ENCODE measurements around the gene FAM20A.

Gene FAM20A

GRCh38 chr17:68616334-68616733 is 15.2 kb upstream of the FAM20A start:
- CTCF ChIA-PET = interaction anchor here (0.5 to 1.4 kb wide), 3 partner anchors 10 to 899 kb away, joined by 3 read pairs; no protein-coding TSS in a partner anchor
- no peak for TF ChIP-seq ZNF548 (tag by site-specific recombination; IDR thresholded peaks at IDR 0.05)
- no peaks in the 10 kb centered on the region for H3K4me1 ChIP-seq (ENCODE audit: control insufficient read depth, insufficient read depth, low read length)

GRCh38 chr17:68614718-68615117 is 13.6 kb upstream of the FAM20A start:
- Histone ChIP-seq H3K9me3 (ENCODE audit: control insufficient read depth, insufficient read depth, low read depth, low read length) (no peaks in the 10 kb centered on the region; the same call in none of the 2 replicates), H3K27ac (ENCODE audit: extremely low read depth, low read depth, low read length) (no peak overlapping the region), H3K36me3 (ENCODE audit: control insufficient read depth in 2 of 2, insufficient read depth in 1 of 2, low read length in 2 of 2) (no peaks in the 10 kb centered on the region), H3K4me1 (ENCODE audit: control insufficient read depth, insufficient read depth, low read length) (no peaks in the 10 kb centered on the region), H3K4me3 (ENCODE audit: low read depth, low read length) (no peak overlapping the region)
- POLR2A ChIA-PET = interaction anchor here (0.7 kb wide), 1 partner anchor 81 kb away, joined by 4 read pairs; no protein-coding TSS in a partner anchor
- TF ChIP-seq ZNF292 (tag by site-specific recombination; IDR thresholded peaks at IDR 0.05; ENCODE audit: borderline replicate concordance, low read depth) = no peak
- no peak for TF ChIP-seq PRDM6 (tag by site-specific recombination; IDR thresholded peaks at IDR 0.05)
- TF ChIP-seq ZNF768 (tag by site-specific recombination; IDR thresholded peaks at IDR 0.05) = no peak
- no peak for TF ChIP-seq ZBTB20 (tag by site-specific recombination; IDR thresholded peaks at IDR 0.05)
- no peak for TF ChIP-seq ZBTB7A (tag by site-specific recombination; IDR thresholded peaks at IDR 0.05; ENCODE audit: low read depth)
- TF ChIP-seq ZNF580 (tag by site-specific recombination; IDR thresholded peaks at IDR 0.05) = no peak
- no peak for TF ChIP-seq ZFP41 (tag by site-specific recombination; IDR thresholded peaks at IDR 0.05; ENCODE audit: borderline replicate concordance)
- no peak for TF ChIP-seq ZSCAN4 (tag by site-specific recombination; IDR thresholded peaks at IDR 0.05)
- TF ChIP-seq ZNF776 (tag by site-specific recombination; IDR thresholded peaks at IDR 0.05; ENCODE audit: borderline replicate concordance) = no peak
- TF ChIP-seq KLF7 (tag by site-specific recombination; IDR thresholded peaks at IDR 0.05; ENCODE audit: borderline replicate concordance) = no peak
- TF ChIP-seq ZNF843 (tag by site-specific recombination; IDR thresholded peaks at IDR 0.05) = no peak
- no peak for TF ChIP-seq ZNF174 (tag by site-specific recombination; IDR thresholded peaks at IDR 0.05)
- TF ChIP-seq ZNF248 (tag by site-specific recombination; IDR thresholded peaks at IDR 0.05) = no peak
- TF ChIP-seq ELK4 (IDR thresholded peaks at IDR 0.05; ENCODE audit: borderline replicate concordance, low read depth, low read length) = no peak
- CTCF ChIA-PET = interaction anchor here (0.6 to 2.5 kb wide), 30 partner anchors 8 to 713 kb away, joined by 3 to 23 read pairs (median 4); partner anchors contain the start of gene FAM20A

More at GRCh38 chr17:68616334-68616733, 15.2 kb upstream of the FAM20A start:
- POLR2A ChIA-PET = no interaction called here
- Histone ChIP-seq H3K9me3 (ENCODE audit: control insufficient read depth, insufficient read depth, low read depth, low read length) (no peaks in the 10 kb centered on the region), H3K36me3 (ENCODE audit: control insufficient read depth in 2 of 2, insufficient read depth in 1 of 2, low read length in 2 of 2) (no peaks in the 10 kb centered on the region), H3K27ac (ENCODE audit: extremely low read depth, low read depth, low read length) (no peak overlapping the region), H3K4me3 (ENCODE audit: low read depth, low read length) (no peak overlapping the region)

GRCh38 chr17:68613739-68614298 is 12.7 kb upstream of the FAM20A start:
- Histone ChIP-seq H3K27ac (ENCODE audit: extremely low read depth, low read depth, low read length) (no peak overlapping the region), H3K4me3 (ENCODE audit: low read depth, low read length) (no peak overlapping the region), H3K36me3 (ENCODE audit: control insufficient read depth in 2 of 2, insufficient read depth in 1 of 2, low read length in 2 of 2) (no peaks in the 10 kb centered on the region), H3K4me1 (ENCODE audit: control insufficient read depth, insufficient read depth, low read length) (no peaks in the 10 kb centered on the region), H3K9me3 (ENCODE audit: control insufficient read depth, insufficient read depth, low read depth, low read length) (no peaks in the 10 kb centered on the region; the same call in none of the 2 replicates)
- TF ChIP-seq ZNF449 (tag by site-specific recombination; IDR thresholded peaks at IDR 0.05) = peak; percentile 79
- 0 out of 2 replicates have a peak, but pooled peaks have one; percentile 14 for TF ChIP-seq CTCF (tag by site-specific recombination; IDR thresholded peaks at IDR 0.05)
- peak; percentile 38 for TF ChIP-seq SETDB1 (IDR thresholded peaks at IDR 0.05; ENCODE audit: insufficient read length, low read length)
- TF ChIP-seq ZNF214 (tag by site-specific recombination; IDR thresholded peaks at IDR 0.05; ENCODE audit: borderline replicate concordance) = no peak
- no peak for TF ChIP-seq ZNF843 (tag by site-specific recombination; IDR thresholded peaks at IDR 0.05)
- no peak for TF ChIP-seq GLI2 (tag by site-specific recombination; IDR thresholded peaks at IDR 0.05; ENCODE audit: borderline replicate concordance, low read depth)
- peak; percentile 82 for TF ChIP-seq ZNF654 (tag by site-specific recombination; IDR thresholded peaks at IDR 0.05; ENCODE audit: low read depth)
- TF ChIP-seq ZNF549 (tag by site-specific recombination; IDR thresholded peaks at IDR 0.05) = no peak
- TF ChIP-seq ZNF660 (tag by site-specific recombination; IDR thresholded peaks at IDR 0.05) = peak; percentile 39; the same call in 1 of the 2 replicates
- CTCF ChIA-PET = interaction anchor here (0.6 to 2.5 kb wide), 49 partner anchors 8 to 638 kb away, joined by 3 to 23 read pairs (median 4); partner anchors contain the start of genes FAM20A and PRKAR1A
- POLR2A ChIA-PET = interaction anchor here (0.7 kb wide), 1 partner anchor 80 kb away, joined by 4 read pairs; no protein-coding TSS in a partner anchor

All from HEK293 (cell line).